ENCODE results near the gene CYP2B6.
"Not testable (repeated sequence)": the region's sequence is repeated elsewhere in the genome, so short reads cannot be mapped to it uniquely, and the experiment has no call there.

DNA sequence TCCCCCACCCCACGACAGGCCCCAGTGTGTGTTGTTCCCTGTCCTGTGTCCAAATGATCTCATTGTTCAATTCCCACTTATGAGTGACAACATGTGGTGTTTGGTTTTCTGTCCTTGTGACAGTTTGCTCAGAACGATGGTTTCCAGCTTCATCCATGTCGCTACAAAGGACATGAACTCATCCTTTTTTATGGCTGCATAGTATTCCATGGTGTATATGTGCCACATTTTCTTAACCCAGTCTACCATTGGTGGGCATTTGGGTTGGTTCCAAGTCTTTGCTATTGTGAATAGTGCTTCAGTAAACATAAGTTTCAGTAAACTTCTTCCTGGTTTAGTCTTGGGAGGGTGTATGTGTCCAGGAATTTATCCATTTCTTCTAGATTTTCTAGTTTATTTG is 26.7 kb upstream of the CYP2B6 start:
- not testable (repeated sequence) for TF ChIP-seq SMC3 (IDR thresholded peaks at IDR 0.05); CTCF (IDR thresholded peaks at IDR 0.05); RFX5 (IDR thresholded peaks at IDR 0.05); HDAC2 (IDR thresholded peaks at IDR 0.05); EP300 (IDR thresholded peaks at IDR 0.05); RAD21 (conservative IDR thresholded peaks at IDR 0.05 in 1 of 2, IDR thresholded peaks at IDR 0.05 in 1 of 2); POLR2A (IDR thresholded peaks at IDR 0.05; ENCODE audit: low read length); KDM5A (IDR thresholded peaks at IDR 0.05)

Measured in A549 (cell line).